GM23248 (cell line): Measurements from ENCODE around the gene SOX30.

Experiments
- EZH2 ChIP-seq: fragments of 200-600 bp; sonication (generic); IDR thresholded peaks from 2 replicates; pipeline ENCODE4 v1.6.1; 2018; ENCODE audit warnings: antibody characterized with exemption, mild to moderate bottlenecking; ENCODE audit not compliant: insufficient read depth, poor library complexity, severe bottlenecking
- EZH2phosphoT487 ChIP-seq: fragments of 200-600 bp; sonication (generic); IDR thresholded peaks from 2 replicates; pipeline ENCODE4 v1.6.1; 2018; ENCODE audit warnings: antibody characterized with exemption, moderate library complexity, mild to moderate bottlenecking, low read depth; ENCODE audit not compliant: insufficient read depth

GRCh38 chr5:157599565-157599964 lies 52.7 kb downstream of the SOX30 start:
- no peak for TF ChIP-seq EZH2
- no peak for TF ChIP-seq EZH2phosphoT487
